Tibial artery (tissue), 4 donors: Measurements from ENCODE around the gene P2RY8.

Experiments used
- DNase-seq, 2 donors: peaks; one replicate each; pipeline ENCODE4 v3.0.0-alpha.2; 2019
- H3K27ac ChIP-seq, 2 donors: fragments of 200-600 bp; sonication (generic) in 1 of 2; 1 replicate in 1 of 2; 2 replicates in 1 of 2; pipeline ENCODE4 v1.5.1; 2018 to 2019; ENCODE audit warnings: mild to moderate bottlenecking in 1 of 2
- H3K27me3 ChIP-seq, 2 donors: fragments of 200-600 bp; sonication (generic) in 1 of 2; one replicate each; pipeline versions ENCODE4 v1.5.1 to v1.6.0; 2016 to 2019
- H3K36me3 ChIP-seq, 3 donors: fragments of 200-600 bp; sonication (generic) in 2 of 3; one replicate each; pipeline ENCODE4 v1.5.1; 2016 to 2019; ENCODE audit warnings: mild to moderate bottlenecking in 2 of 3
- H3K4me1 ChIP-seq, 4 donors: fragments of 200-600 bp; sonication (generic) in 2 of 4; 1 replicate in 3 of 4; 2 replicates in 1 of 4; pipeline ENCODE4 v1.5.1; 2016 to 2019
- H3K4me3 ChIP-seq, 2 donors: fragments of 200-600 bp; sonication (generic) in 1 of 2; 1 replicate in 1 of 2; 2 replicates in 1 of 2; pipeline ENCODE4 v1.5.1; 2018 to 2019; ENCODE audit warnings: mild to moderate bottlenecking in 2 of 2
- H3K9me3 ChIP-seq, 3 donors: fragments of 200-600 bp; sonication (generic) in 1 of 3; one replicate each; pipeline ENCODE4 v1.5.1; 2016 to 2019
- CTCF ChIP-seq, 2 experiments: fragments of 200-600 bp in 1 of 2; fragments of 450-650 bp in 1 of 2; IDR thresholded peaks; one replicate each; pipeline ENCODE4 v1.5.1; 2017 to 2019; ENCODE audit warnings: antibody characterized with exemption in 2 of 2, mild to moderate bottlenecking in 1 of 2, moderate library complexity in 1 of 2
- intact Hi-C: fragments of 100-400 bp; cut with DNase I; formaldehyde crosslinking; loops from one replicate; pipeline ENCODE4 v1.15.0; 2023; ENCODE audit warnings: low total_unique reads

P2RY8 gene

GRCh38 chrX:1488745-1489144 lies 48.2 kb downstream of the P2RY8 start:
- Histone ChIP-seq H3K4me1 (peaks cover 0 to 2% (median 0%) of the 10 kb centered on the region in 4 donors), H3K36me3 (no peaks in the 10 kb centered on the region), H3K9me3 (peaks cover 0 to 9% (median 7%) of the 10 kb centered on the region in 3 donors), H3K4me3 (no peak overlapping the region), H3K27me3 (peaks cover 0 to 17% of the 10 kb centered on the region in 2 donors), H3K27ac (no peak overlapping the region)
- intact Hi-C loops = no loop called here
- TF ChIP-seq CTCF (IDR thresholded peaks at IDR 0.05) = no peak
- DNase-seq = no peak

- peaks cover 0 to 9% (median 7%) of the 10 kb centered on the region in 3 donors for H3K9me3 ChIP-seq
- H3K27ac ChIP-seq = no peak overlapping the region
- H3K4me1 ChIP-seq = no peaks in the 10 kb centered on the region
- DNase-seq = no peak
- H3K36me3 ChIP-seq = no peaks in the 10 kb centered on the region
- H3K4me3 ChIP-seq = no peak overlapping the region
- peaks cover 0 to 17% of the 10 kb centered on the region in 2 donors for H3K27me3 ChIP-seq
- no peak for TF ChIP-seq CTCF (IDR thresholded peaks at IDR 0.05)
- intact Hi-C loops = no loop called here
Measured at GRCh38 chrX:1488141-1488540, 48.8 kb downstream of the P2RY8 start.

GRCh38 chrX:1487401-1487800 lies 49.6 kb downstream of the P2RY8 start:
- H3K4me1 ChIP-seq = no peaks in the 10 kb centered on the region
- no peak for TF ChIP-seq CTCF (IDR thresholded peaks at IDR 0.05)
- H3K9me3 ChIP-seq = peaks cover 0 to 7% (median 7%) of the 10 kb centered on the region in 3 donors
- no peak overlapping the region for H3K4me3 ChIP-seq
- no peak overlapping the region for H3K27ac ChIP-seq
- H3K36me3 ChIP-seq = no peaks in the 10 kb centered on the region
- no peak for DNase-seq
- intact Hi-C loops = no loop called here
- peaks cover 0 to 17% of the 10 kb centered on the region in 2 donors for H3K27me3 ChIP-seq

- Histone ChIP-seq H3K27me3 (peaks cover 0 to 17% of the 10 kb centered on the region in 2 donors), H3K4me3 (no peak overlapping the region), H3K27ac (no peak overlapping the region), H3K9me3 (peaks cover 0 to 4% (median 2%) of the 10 kb centered on the region in 3 donors), H3K4me1 (no peaks in the 10 kb centered on the region), H3K36me3 (no peaks in the 10 kb centered on the region)
- TF ChIP-seq CTCF (IDR thresholded peaks at IDR 0.05) = no peak
- intact Hi-C loops = no loop called here
- no peak for DNase-seq
Measured at GRCh38 chrX:1486749-1487361, 50.1 kb downstream of the P2RY8 start.

GRCh38 chrX:1486177-1486576 lies 50.8 kb downstream of the P2RY8 start:
- intact Hi-C loops = no loop called here
- no peak for TF ChIP-seq CTCF (IDR thresholded peaks at IDR 0.05)
- no peak overlapping the region for H3K4me3 ChIP-seq
- H3K36me3 ChIP-seq = no peaks in the 10 kb centered on the region
- H3K9me3 ChIP-seq = peaks cover 0 to 4% (median 0%) of the 10 kb centered on the region in 3 donors
- no peak overlapping the region for H3K27ac ChIP-seq
- no peak for DNase-seq
- no peaks in the 10 kb centered on the region for H3K4me1 ChIP-seq
- peaks cover 0 to 23% of the 10 kb centered on the region in 2 donors for H3K27me3 ChIP-seq
